Right lobe of liver (tissue), 4 donors: Measurements from ENCODE around the gene UGT1A3.

ENCODE experiments used
- POLR2A ChIP-seq: fragments of 450-650 bp; IDR thresholded peaks from one replicate; pipeline ENCODE4 v1.6.1; 2017; ENCODE audit warnings: antibody characterized with exemption, mild to moderate bottlenecking
- TF ChIP-seq, protein P1 (sequence below), 4 donors: fragments of 200-600 bp in 3 of 4; fragments of 450-650 bp in 1 of 4; IDR thresholded peaks; one replicate each; pipeline versions ENCODE4 v1.5.1 to v1.8.0; 2016 to 2022; ENCODE audit warnings: antibody characterized with exemption in 4 of 4, mild to moderate bottlenecking in 2 of 4
- donor health status: DM: no; HTN: no; CAD: no.
- donor health status: DM: no; HTN: no; CAD: no.
- donor health status: DM: no; HTN: yes; CAD: no.

DNA sequence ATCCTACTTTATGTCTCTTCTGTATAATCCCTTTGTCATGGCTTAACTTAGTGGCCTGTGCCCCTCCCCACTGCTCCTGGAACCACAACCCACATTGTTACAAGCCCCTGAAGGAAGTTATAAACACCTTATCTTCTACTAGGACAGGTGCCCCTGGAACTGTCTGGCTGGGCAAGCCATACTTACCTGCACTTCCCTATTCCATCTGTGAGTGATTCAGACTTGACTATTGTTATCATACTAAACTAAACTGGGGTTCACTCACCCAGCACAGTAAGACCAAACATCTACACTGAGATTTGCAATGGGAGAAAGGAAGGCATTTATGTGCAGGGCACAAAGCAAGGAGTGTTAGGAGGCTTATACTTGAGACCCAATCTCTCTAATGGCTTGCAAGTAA lies 39.8 kb upstream of the UGT1A3 start:
- TF ChIP-seq, protein P1, sequence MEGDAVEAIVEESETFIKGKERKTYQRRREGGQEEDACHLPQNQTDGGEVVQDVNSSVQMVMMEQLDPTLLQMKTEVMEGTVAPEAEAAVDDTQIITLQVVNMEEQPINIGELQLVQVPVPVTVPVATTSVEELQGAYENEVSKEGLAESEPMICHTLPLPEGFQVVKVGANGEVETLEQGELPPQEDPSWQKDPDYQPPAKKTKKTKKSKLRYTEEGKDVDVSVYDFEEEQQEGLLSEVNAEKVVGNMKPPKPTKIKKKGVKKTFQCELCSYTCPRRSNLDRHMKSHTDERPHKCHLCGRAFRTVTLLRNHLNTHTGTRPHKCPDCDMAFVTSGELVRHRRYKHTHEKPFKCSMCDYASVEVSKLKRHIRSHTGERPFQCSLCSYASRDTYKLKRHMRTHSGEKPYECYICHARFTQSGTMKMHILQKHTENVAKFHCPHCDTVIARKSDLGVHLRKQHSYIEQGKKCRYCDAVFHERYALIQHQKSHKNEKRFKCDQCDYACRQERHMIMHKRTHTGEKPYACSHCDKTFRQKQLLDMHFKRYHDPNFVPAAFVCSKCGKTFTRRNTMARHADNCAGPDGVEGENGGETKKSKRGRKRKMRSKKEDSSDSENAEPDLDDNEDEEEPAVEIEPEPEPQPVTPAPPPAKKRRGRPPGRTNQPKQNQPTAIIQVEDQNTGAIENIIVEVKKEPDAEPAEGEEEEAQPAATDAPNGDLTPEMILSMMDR (IDR thresholded peaks at IDR 0.05): no peak
- TF ChIP-seq POLR2A: no peak
